ENCODE data around the gene BBLN.

BBLN gene

GRCh38 chr9:128159522-128159783 lies 612 bp upstream of the BBLN start:
- TF ChIP-seq CTCF (IDR thresholded peaks at IDR 0.05; ENCODE audit: low read depth, low read length, missing control alignments): no peak
- no peak for DNase-seq (ENCODE audit: low read depth)
- in situ Hi-C loops (cut with HindIII; ENCODE audit: low sequenced_read_pairs): no loop called here
- peak overlapping the region; percentile 38 for H3K4me3 ChIP-seq (ENCODE audit: low read depth, low read length)

- peak overlapping the region; percentile 78 for H3K4me3 ChIP-seq (ENCODE audit: low read depth, low read length)
- TF ChIP-seq CTCF (IDR thresholded peaks at IDR 0.05; ENCODE audit: low read depth, low read length, missing control alignments): no peak
- DNase-seq (ENCODE audit: low read depth): no peak
- in situ Hi-C loops (cut with HindIII; ENCODE audit: low sequenced_read_pairs): no loop called here
Measured at GRCh38 chr9:128160603-128160987, 530 bp downstream of the BBLN start.

- no peak overlapping the region for H3K4me3 ChIP-seq (ENCODE audit: low read depth, low read length)
- in situ Hi-C loops (cut with HindIII; ENCODE audit: low sequenced_read_pairs): no loop called here
- no peak for DNase-seq (ENCODE audit: low read depth)
- TF ChIP-seq CTCF (IDR thresholded peaks at IDR 0.05; ENCODE audit: low read depth, low read length, missing control alignments): no peak
Measured at GRCh38 chr9:128161215-128161902, 1.3 kb downstream of the BBLN start.

GRCh38 chr9:128162215-128163026 lies 2.4 kb downstream of the BBLN start:
- DNase-seq (ENCODE audit: low read depth): no peak
- in situ Hi-C loops (cut with HindIII; ENCODE audit: low sequenced_read_pairs): no loop called here
- TF ChIP-seq CTCF (IDR thresholded peaks at IDR 0.05; ENCODE audit: low read depth, low read length, missing control alignments): no peak
- H3K4me3 ChIP-seq (ENCODE audit: low read depth, low read length): no peak overlapping the region

GRCh38 chr9:128163027-128163515 lies 3.0 kb downstream of the BBLN start:
- H3K4me3 ChIP-seq (ENCODE audit: low read depth, low read length): no peak overlapping the region
- TF ChIP-seq CTCF (IDR thresholded peaks at IDR 0.05; ENCODE audit: low read depth, low read length, missing control alignments): no peak
- in situ Hi-C loops (cut with HindIII; ENCODE audit: low sequenced_read_pairs): no loop called here
- no peak for DNase-seq (ENCODE audit: low read depth)

- no peak for TF ChIP-seq CTCF (IDR thresholded peaks at IDR 0.05; ENCODE audit: low read depth, low read length, missing control alignments)
- no peak overlapping the region for H3K4me3 ChIP-seq (ENCODE audit: low read depth, low read length)
- in situ Hi-C loops (cut with HindIII; ENCODE audit: low sequenced_read_pairs): no loop called here
- no peak for DNase-seq (ENCODE audit: low read depth)
Measured at GRCh38 chr9:128163523-128164306, 3.6 kb downstream of the BBLN start.
